ENCODE data around the gene DOK5.

The DOK5 gene

DNA sequence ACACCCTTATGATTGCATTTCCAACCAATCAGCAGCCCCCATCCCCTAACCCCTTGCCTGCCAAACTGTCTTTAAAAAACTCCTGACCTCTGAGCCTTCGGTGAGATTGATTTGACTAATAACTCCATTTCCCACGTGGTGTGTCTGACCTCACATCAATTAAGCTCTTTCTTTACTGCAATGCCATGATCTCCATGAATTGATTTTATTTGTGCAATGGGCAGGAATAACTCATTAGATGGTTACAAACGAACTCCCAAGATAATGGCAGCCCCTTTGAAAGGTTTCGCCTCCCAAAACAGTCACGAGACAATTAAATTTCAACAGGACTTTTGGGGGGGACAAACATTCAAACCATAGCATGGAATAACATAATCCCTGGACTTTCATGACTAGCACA lies 161.2 kb downstream of the DOK5 start:
- Histone ChIP-seq H3K27me3 (ENCODE audit: low read depth, low read length) (no peaks in the 10 kb centered on the region), H3K4me3 (ENCODE audit: low read depth in 1 of 2, low read length in 2 of 2) (no peak overlapping the region), H3K27ac (ENCODE audit: low read length) (no peak overlapping the region), H3K9me3 (ENCODE audit: control insufficient read depth in 1 of 2, low read length in 2 of 2) (no peaks in the 10 kb centered on the region), H3K36me3 (ENCODE audit: control insufficient read depth in 1 of 2, insufficient read depth in 2 of 2, low read length in 2 of 2) (no peaks in the 10 kb centered on the region), H3K4me1 (ENCODE audit: control insufficient read depth in 1 of 2, insufficient read depth in 2 of 2, low read length in 2 of 2) (no peaks in the 10 kb centered on the region)

DNA sequence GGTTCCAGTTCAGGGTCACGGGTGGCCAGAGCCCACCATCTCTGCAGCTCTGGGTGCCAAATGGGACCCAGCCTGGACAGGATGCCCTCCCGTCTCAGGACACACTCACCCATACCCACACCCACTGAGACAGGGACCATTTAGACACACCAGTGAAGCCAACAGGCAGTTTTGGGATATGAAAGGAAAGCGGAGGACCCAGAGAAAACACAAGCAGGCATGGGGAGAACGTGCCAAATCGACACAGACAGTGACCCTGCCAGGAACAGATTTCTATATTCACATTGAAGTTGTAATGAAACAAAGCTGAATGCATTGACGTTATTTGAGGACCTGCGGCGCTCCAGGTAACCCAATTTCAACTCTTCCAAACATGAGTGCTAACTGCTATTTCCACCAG lies 164.5 kb downstream of the DOK5 start:
- no peaks in the 10 kb centered on the region for H3K36me3 ChIP-seq (ENCODE audit: control insufficient read depth in 1 of 2, insufficient read depth in 2 of 2, low read length in 2 of 2)
- no peak overlapping the region for H3K27ac ChIP-seq (ENCODE audit: low read length)
- no peak overlapping the region for H3K4me3 ChIP-seq (ENCODE audit: low read depth in 1 of 2, low read length in 2 of 2)
- H3K4me1 ChIP-seq (ENCODE audit: control insufficient read depth in 1 of 2, insufficient read depth in 2 of 2, low read length in 2 of 2) = no peaks in the 10 kb centered on the region
- H3K9me3 ChIP-seq (ENCODE audit: control insufficient read depth in 1 of 2, low read length in 2 of 2) = no peaks in the 10 kb centered on the region
- no peaks in the 10 kb centered on the region for H3K27me3 ChIP-seq (ENCODE audit: low read depth, low read length)

DNA sequence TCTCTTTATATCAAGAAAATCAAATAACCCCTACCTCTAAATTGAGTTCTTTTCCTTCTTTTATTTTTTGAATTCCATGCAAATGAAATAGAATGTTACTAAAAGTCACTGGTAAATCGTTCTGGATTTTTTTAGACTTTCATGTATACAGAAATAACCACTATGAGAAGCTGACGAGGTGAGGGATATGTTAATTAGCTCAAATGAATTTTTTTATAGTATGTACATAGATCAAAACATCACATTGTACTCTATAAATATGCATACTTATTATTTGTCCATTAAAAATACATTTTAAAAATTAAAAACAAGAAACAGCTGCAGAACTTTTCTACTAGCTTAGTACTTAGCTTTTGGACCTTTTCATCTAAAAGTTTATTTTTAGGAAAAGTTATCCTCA lies 165.4 kb downstream of the DOK5 start:
- Histone ChIP-seq H3K9me3 (ENCODE audit: control insufficient read depth in 1 of 2, low read length in 2 of 2) (no peaks in the 10 kb centered on the region), H3K4me3 (ENCODE audit: low read depth in 1 of 2, low read length in 2 of 2) (no peak overlapping the region), H3K27ac (ENCODE audit: low read length) (no peak overlapping the region), H3K36me3 (ENCODE audit: control insufficient read depth in 1 of 2, insufficient read depth in 2 of 2, low read length in 2 of 2) (no peaks in the 10 kb centered on the region), H3K4me1 (ENCODE audit: control insufficient read depth in 1 of 2, insufficient read depth in 2 of 2, low read length in 2 of 2) (no peaks in the 10 kb centered on the region), H3K27me3 (ENCODE audit: low read depth, low read length) (no peaks in the 10 kb centered on the region)

- Histone ChIP-seq H3K27ac (ENCODE audit: low read length) (no peak overlapping the region), H3K27me3 (ENCODE audit: low read depth, low read length) (no peaks in the 10 kb centered on the region)
Observed at GRCh38 chr20:54642864-54643667, 167.7 kb downstream of the DOK5 start.

GRCh38 chr20:54643761-54644160 lies 168.4 kb downstream of the DOK5 start:
- no peaks in the 10 kb centered on the region for H3K27me3 ChIP-seq (ENCODE audit: low read depth, low read length)
- H3K4me1 ChIP-seq (ENCODE audit: control insufficient read depth in 1 of 2, insufficient read depth in 2 of 2, low read length in 2 of 2) = no peaks in the 10 kb centered on the region
- H3K36me3 ChIP-seq (ENCODE audit: control insufficient read depth in 1 of 2, insufficient read depth in 2 of 2, low read length in 2 of 2) = no peaks in the 10 kb centered on the region
- H3K4me3 ChIP-seq (ENCODE audit: low read depth in 1 of 2, low read length in 2 of 2) = no peak overlapping the region
- no peaks in the 10 kb centered on the region for H3K9me3 ChIP-seq (ENCODE audit: control insufficient read depth in 1 of 2, low read length in 2 of 2)
- H3K27ac ChIP-seq (ENCODE audit: low read length) = no peak overlapping the region

More at GRCh38 chr20:54642864-54643667, 167.7 kb downstream of the DOK5 start:
- Histone ChIP-seq H3K36me3 (ENCODE audit: control insufficient read depth in 1 of 2, insufficient read depth in 2 of 2, low read length in 2 of 2) (no peaks in the 10 kb centered on the region), H3K4me3 (ENCODE audit: low read depth in 1 of 2, low read length in 2 of 2) (no peak overlapping the region), H3K4me1 (ENCODE audit: control insufficient read depth in 1 of 2, insufficient read depth in 2 of 2, low read length in 2 of 2) (no peaks in the 10 kb centered on the region), H3K9me3 (ENCODE audit: control insufficient read depth in 1 of 2, low read length in 2 of 2) (no peaks in the 10 kb centered on the region)

GRCh38 chr20:54645445-54646155 lies 170.2 kb downstream of the DOK5 start:
- Histone ChIP-seq H3K4me1 (ENCODE audit: control insufficient read depth in 1 of 2, insufficient read depth in 2 of 2, low read length in 2 of 2) (peaks cover 0 to 5% of the 10 kb centered on the region in 2 donors), H3K4me3 (ENCODE audit: low read depth in 1 of 2, low read length in 2 of 2) (no peak overlapping the region), H3K27ac (ENCODE audit: low read length) (no peak overlapping the region)

DNA sequence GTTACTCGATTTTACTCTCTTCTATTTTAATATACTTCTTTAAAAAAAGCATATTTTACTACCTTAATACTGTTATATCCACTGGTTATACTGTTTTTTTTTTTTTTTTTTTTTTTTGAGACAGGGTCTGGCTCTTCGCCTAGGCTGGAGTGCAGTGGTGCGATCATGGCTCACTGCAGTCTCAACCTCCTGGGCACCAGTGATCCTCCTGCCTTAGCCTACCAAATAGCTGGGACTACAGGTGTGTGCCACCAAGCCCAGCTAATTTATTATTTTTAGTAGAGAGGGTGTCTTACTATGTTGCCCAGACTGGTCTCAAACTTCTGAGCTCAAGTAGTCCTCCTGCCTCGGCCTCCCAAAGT lies 170.7 kb downstream of the DOK5 start:
- peaks cover 0 to 5% of the 10 kb centered on the region in 2 donors for H3K4me1 ChIP-seq (ENCODE audit: control insufficient read depth in 1 of 2, insufficient read depth in 2 of 2, low read length in 2 of 2)
- H3K27ac ChIP-seq (ENCODE audit: low read length) = no peak overlapping the region
- H3K4me3 ChIP-seq (ENCODE audit: low read depth in 1 of 2, low read length in 2 of 2) = no peak overlapping the region
- H3K27me3 ChIP-seq (ENCODE audit: low read depth, low read length) = no peaks in the 10 kb centered on the region
- H3K9me3 ChIP-seq (ENCODE audit: control insufficient read depth in 1 of 2, low read length in 2 of 2) = no peaks in the 10 kb centered on the region
- no peaks in the 10 kb centered on the region for H3K36me3 ChIP-seq (ENCODE audit: control insufficient read depth in 1 of 2, insufficient read depth in 2 of 2, low read length in 2 of 2)

More at GRCh38 chr20:54645445-54646155, 170.2 kb downstream of the DOK5 start:
- Histone ChIP-seq H3K27me3 (ENCODE audit: low read depth, low read length) (no peaks in the 10 kb centered on the region), H3K9me3 (ENCODE audit: control insufficient read depth in 1 of 2, low read length in 2 of 2) (no peaks in the 10 kb centered on the region), H3K36me3 (ENCODE audit: control insufficient read depth in 1 of 2, insufficient read depth in 2 of 2, low read length in 2 of 2) (no peaks in the 10 kb centered on the region)

DNA sequence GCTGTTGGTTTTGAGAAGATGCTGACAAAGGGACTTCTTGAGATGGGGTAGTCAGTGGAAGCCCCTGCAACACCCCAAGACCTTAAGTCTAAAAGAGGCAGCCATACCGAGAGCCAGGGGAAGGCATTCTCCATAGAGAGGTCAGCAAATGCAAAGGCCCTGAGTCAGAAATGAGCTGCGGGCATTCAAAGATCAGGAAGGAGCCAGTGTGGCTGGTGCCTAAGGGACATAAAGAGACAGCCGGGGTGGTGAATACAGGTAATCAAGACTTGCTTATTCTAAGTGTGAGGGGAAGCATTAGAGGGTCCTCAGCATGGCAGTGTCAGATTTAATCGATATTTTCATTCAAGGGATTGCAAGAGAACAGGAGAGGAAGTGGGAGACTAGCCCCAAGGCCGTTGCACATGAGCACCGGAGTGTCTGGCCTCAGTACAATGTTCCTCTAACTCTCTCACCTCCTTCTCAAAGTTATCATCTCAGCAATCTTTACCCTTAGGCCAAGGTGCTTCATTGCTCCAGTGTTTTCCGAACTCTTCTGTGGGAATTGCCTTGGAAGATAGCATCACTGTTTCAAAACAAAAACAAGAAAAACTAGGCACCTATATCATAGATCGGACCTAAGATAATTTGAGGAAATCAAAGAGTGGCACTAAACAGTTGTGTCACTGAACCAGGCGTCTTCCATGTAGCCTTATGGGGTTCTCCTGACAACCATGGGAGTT lies 173.2 kb downstream of the DOK5 start:
- H3K27me3 ChIP-seq (ENCODE audit: low read depth, low read length) = no peaks in the 10 kb centered on the region
- no peak overlapping the region for H3K4me3 ChIP-seq (ENCODE audit: low read depth in 1 of 2, low read length in 2 of 2)
- H3K9me3 ChIP-seq (ENCODE audit: control insufficient read depth in 1 of 2, low read length in 2 of 2) = no peaks in the 10 kb centered on the region
- H3K4me1 ChIP-seq (ENCODE audit: control insufficient read depth in 1 of 2, insufficient read depth in 2 of 2, low read length in 2 of 2) = peaks cover 0 to 5% of the 10 kb centered on the region in 2 donors
- H3K27ac ChIP-seq (ENCODE audit: low read length) = no peak overlapping the region
- H3K36me3 ChIP-seq (ENCODE audit: control insufficient read depth in 1 of 2, insufficient read depth in 2 of 2, low read length in 2 of 2) = no peaks in the 10 kb centered on the region

DNA sequence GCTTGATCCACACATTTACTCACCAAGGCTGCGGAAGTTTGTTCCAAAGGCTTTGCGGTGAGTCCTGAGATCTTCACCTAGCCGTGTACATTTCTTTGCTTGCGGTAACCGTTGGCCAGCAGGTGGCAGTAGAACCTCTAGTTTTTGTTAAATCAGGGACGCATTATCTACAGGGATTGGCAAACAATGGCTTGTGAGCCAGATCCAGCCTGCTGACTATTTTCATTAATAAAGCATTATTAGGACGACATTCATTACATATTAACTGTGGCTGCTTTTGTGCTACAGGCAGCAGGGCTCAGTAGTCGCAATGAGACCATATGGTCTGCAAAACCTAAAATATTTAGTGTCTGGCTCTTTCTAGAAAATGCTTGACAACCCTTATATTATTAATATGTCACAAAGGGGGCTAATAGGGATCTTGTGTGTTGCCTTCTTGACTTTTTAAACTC lies 174.1 kb downstream of the DOK5 start:
- Histone ChIP-seq H3K4me1 (ENCODE audit: control insufficient read depth in 1 of 2, insufficient read depth in 2 of 2, low read length in 2 of 2) (peaks cover 0 to 5% of the 10 kb centered on the region in 2 donors), H3K27me3 (ENCODE audit: low read depth, low read length) (no peaks in the 10 kb centered on the region), H3K9me3 (ENCODE audit: control insufficient read depth in 1 of 2, low read length in 2 of 2) (no peaks in the 10 kb centered on the region), H3K36me3 (ENCODE audit: control insufficient read depth in 1 of 2, insufficient read depth in 2 of 2, low read length in 2 of 2) (no peaks in the 10 kb centered on the region), H3K27ac (ENCODE audit: low read length) (no peak overlapping the region), H3K4me3 (ENCODE audit: low read depth in 1 of 2, low read length in 2 of 2) (no peak overlapping the region)

GRCh38 chr20:54650052-54650719 lies 174.8 kb downstream of the DOK5 start:
- no peak overlapping the region for H3K27ac ChIP-seq (ENCODE audit: low read length)
- no peak overlapping the region for H3K4me3 ChIP-seq (ENCODE audit: low read depth in 1 of 2, low read length in 2 of 2)
- H3K36me3 ChIP-seq (ENCODE audit: control insufficient read depth in 1 of 2, insufficient read depth in 2 of 2, low read length in 2 of 2) = no peaks in the 10 kb centered on the region
- H3K27me3 ChIP-seq (ENCODE audit: low read depth, low read length) = no peaks in the 10 kb centered on the region
- H3K9me3 ChIP-seq (ENCODE audit: control insufficient read depth in 1 of 2, low read length in 2 of 2) = no peaks in the 10 kb centered on the region
- peaks cover 0 to 5% of the 10 kb centered on the region in 2 donors for H3K4me1 ChIP-seq (ENCODE audit: control insufficient read depth in 1 of 2, insufficient read depth in 2 of 2, low read length in 2 of 2)

- Histone ChIP-seq H3K27me3 (ENCODE audit: low read depth, low read length) (no peaks in the 10 kb centered on the region), H3K9me3 (ENCODE audit: control insufficient read depth in 1 of 2, low read length in 2 of 2) (no peaks in the 10 kb centered on the region), H3K4me1 (ENCODE audit: control insufficient read depth in 1 of 2, insufficient read depth in 2 of 2, low read length in 2 of 2) (peaks cover 0 to 5% of the 10 kb centered on the region in 2 donors), H3K36me3 (ENCODE audit: control insufficient read depth in 1 of 2, insufficient read depth in 2 of 2, low read length in 2 of 2) (no peaks in the 10 kb centered on the region), H3K4me3 (ENCODE audit: low read depth in 1 of 2, low read length in 2 of 2) (no peak overlapping the region), H3K27ac (ENCODE audit: low read length) (no peak overlapping the region)
Observed at GRCh38 chr20:54651252-54651651, 175.9 kb downstream of the DOK5 start.
